ENCODE measurements around the gene PKNOX2.

Gene PKNOX2

GRCh38 chr11:125375146-125375545 is 210.6 kb downstream of the PKNOX2 start:
- no peak overlapping the region for H3K4me3 ChIP-seq (ENCODE audit: low read depth in 1 of 2, low read length in 2 of 2)
- peaks cover 30% of the 10 kb centered on the region for H3K27me3 ChIP-seq (ENCODE audit: insufficient read depth, low read length, poor library complexity)
- no peaks in the 10 kb centered on the region for H3K4me1 ChIP-seq (ENCODE audit: insufficient read depth, low read length)
- no peak overlapping the region for H3K4me2 ChIP-seq (ENCODE audit: insufficient read depth, low read length)
- no peak overlapping the region for H2AFZ ChIP-seq (ENCODE audit: low read depth, low read length)
- no peaks in the 10 kb centered on the region for H4K20me1 ChIP-seq (ENCODE audit: insufficient read depth, low read length)
- DNase-seq, result no peak
- ATAC-seq (ENCODE audit: insufficient read depth, low read depth), result no peak
- no peaks in the 10 kb centered on the region for H3K36me3 ChIP-seq (ENCODE audit: insufficient read depth, low read length)
- TF ChIP-seq EZH2 (IDR thresholded peaks at IDR 0.05; ENCODE audit: borderline replicate concordance, low read depth, low read length, severe bottlenecking) (no peak), CTCF (IDR thresholded peaks at IDR 0.05; ENCODE audit: borderline replicate concordance, extremely low read depth, low read length, poor library complexity, severe bottlenecking) (no peak)
- H3K9ac ChIP-seq (ENCODE audit: low read depth, low read length), result no peak overlapping the region
- H3K9me3 ChIP-seq (ENCODE audit: insufficient read depth, low read length, severe bottlenecking), result no peaks in the 10 kb centered on the region
- H3K27ac ChIP-seq (ENCODE audit: low read length), result no peak overlapping the region
- H3K79me2 ChIP-seq (ENCODE audit: insufficient read depth, low read length), result no peaks in the 10 kb centered on the region

- H3K4me2 ChIP-seq (ENCODE audit: insufficient read depth, low read length), result no peak overlapping the region
- peaks cover 26% of the 10 kb centered on the region for H3K27me3 ChIP-seq (ENCODE audit: insufficient read depth, low read length, poor library complexity)
- ATAC-seq (ENCODE audit: insufficient read depth, low read depth) (no peak), DNase-seq (no peak)
- H3K36me3 ChIP-seq (ENCODE audit: insufficient read depth, low read length), result no peaks in the 10 kb centered on the region
- H3K9me3 ChIP-seq (ENCODE audit: insufficient read depth, low read length, severe bottlenecking), result no peaks in the 10 kb centered on the region
- no peaks in the 10 kb centered on the region for H4K20me1 ChIP-seq (ENCODE audit: insufficient read depth, low read length)
- H3K27ac ChIP-seq (ENCODE audit: low read length), result no peak overlapping the region
- no peak overlapping the region for H2AFZ ChIP-seq (ENCODE audit: low read depth, low read length)
- no peak overlapping the region for H3K9ac ChIP-seq (ENCODE audit: low read depth, low read length)
- H3K79me2 ChIP-seq (ENCODE audit: insufficient read depth, low read length), result no peaks in the 10 kb centered on the region
- no peaks in the 10 kb centered on the region for H3K4me1 ChIP-seq (ENCODE audit: insufficient read depth, low read length)
- H3K4me3 ChIP-seq (ENCODE audit: low read depth in 1 of 2, low read length in 2 of 2), result no peak overlapping the region
- TF ChIP-seq CTCF (IDR thresholded peaks at IDR 0.05; ENCODE audit: borderline replicate concordance, extremely low read depth, low read length, poor library complexity, severe bottlenecking) (no peak), EZH2 (IDR thresholded peaks at IDR 0.05; ENCODE audit: borderline replicate concordance, low read depth, low read length, severe bottlenecking) (no peak)
Observed at GRCh38 chr11:125376117-125376516, 211.6 kb downstream of the PKNOX2 start.

GRCh38 chr11:125376856-125377255 is 212.3 kb downstream of the PKNOX2 start:
- no peak overlapping the region for H2AFZ ChIP-seq (ENCODE audit: low read depth, low read length)
- H3K4me2 ChIP-seq (ENCODE audit: insufficient read depth, low read length), result no peak overlapping the region
- no peaks in the 10 kb centered on the region for H3K9me3 ChIP-seq (ENCODE audit: insufficient read depth, low read length, severe bottlenecking)
- H3K79me2 ChIP-seq (ENCODE audit: insufficient read depth, low read length), result no peaks in the 10 kb centered on the region
- H4K20me1 ChIP-seq (ENCODE audit: insufficient read depth, low read length), result no peaks in the 10 kb centered on the region; the same call in 1 of the 2 replicates
- no peak for TF ChIP-seq CTCF (IDR thresholded peaks at IDR 0.05; ENCODE audit: borderline replicate concordance, extremely low read depth, low read length, poor library complexity, severe bottlenecking)
- TF ChIP-seq EZH2 (IDR thresholded peaks at IDR 0.05; ENCODE audit: borderline replicate concordance, low read depth, low read length, severe bottlenecking), result no peak
- no peaks in the 10 kb centered on the region for H3K4me1 ChIP-seq (ENCODE audit: insufficient read depth, low read length)
- H3K9ac ChIP-seq (ENCODE audit: low read depth, low read length), result no peak overlapping the region
- H3K27ac ChIP-seq (ENCODE audit: low read length), result no peak overlapping the region
- peaks cover 21% of the 10 kb centered on the region for H3K27me3 ChIP-seq (ENCODE audit: insufficient read depth, low read length, poor library complexity)
- ATAC-seq (ENCODE audit: insufficient read depth, low read depth), result no peak
- no peaks in the 10 kb centered on the region for H3K36me3 ChIP-seq (ENCODE audit: insufficient read depth, low read length)
- no peak overlapping the region for H3K4me3 ChIP-seq (ENCODE audit: low read depth in 1 of 2, low read length in 2 of 2)
- DNase-seq, result no peak

- no peaks in the 10 kb centered on the region for H3K36me3 ChIP-seq (ENCODE audit: insufficient read depth, low read length)
- H3K9ac ChIP-seq (ENCODE audit: low read depth, low read length), result no peak overlapping the region
- DNase-seq (no peak), ATAC-seq (ENCODE audit: insufficient read depth, low read depth) (no peak)
- no peaks in the 10 kb centered on the region for H3K79me2 ChIP-seq (ENCODE audit: insufficient read depth, low read length)
- no peak overlapping the region for H3K4me3 ChIP-seq (ENCODE audit: low read depth in 1 of 2, low read length in 2 of 2)
- H2AFZ ChIP-seq (ENCODE audit: low read depth, low read length), result no peak overlapping the region
- no peak overlapping the region for H3K27ac ChIP-seq (ENCODE audit: low read length)
- peaks cover 17% of the 10 kb centered on the region for H3K27me3 ChIP-seq (ENCODE audit: insufficient read depth, low read length, poor library complexity)
- H3K9me3 ChIP-seq (ENCODE audit: insufficient read depth, low read length, severe bottlenecking), result no peaks in the 10 kb centered on the region
- no peak for TF ChIP-seq EZH2 (IDR thresholded peaks at IDR 0.05; ENCODE audit: borderline replicate concordance, low read depth, low read length, severe bottlenecking)
- TF ChIP-seq CTCF (IDR thresholded peaks at IDR 0.05; ENCODE audit: borderline replicate concordance, extremely low read depth, low read length, poor library complexity, severe bottlenecking), result no peak
- no peaks in the 10 kb centered on the region for H3K4me1 ChIP-seq (ENCODE audit: insufficient read depth, low read length)
- H3K4me2 ChIP-seq (ENCODE audit: insufficient read depth, low read length), result no peak overlapping the region
- no peaks in the 10 kb centered on the region; the same call in 1 of the 2 replicates for H4K20me1 ChIP-seq (ENCODE audit: insufficient read depth, low read length)
Observed at GRCh38 chr11:125378083-125378482, 213.5 kb downstream of the PKNOX2 start.
